DMS53 treated with DMSO at 0.1 percent for 48 hours (cell line): Measurements from ENCODE around the gene EN2.

ENCODE experiments used
- DNase-seq: peaks from one replicate; lab custom pipeline; 2025; ENCODE audit not compliant: unreplicated experiment; lab: John Stamatoyannopoulos, UW

EN2 gene

GRCh38 chr7:155484483-155485399 lies 26.8 kb downstream of the EN2 start:
- DNase-seq: no peak

GRCh38 chr7:155486783-155487508 lies 29.0 kb downstream of the EN2 start:
- DNase-seq: no peak

GRCh38 chr7:155487509-155488482 lies 29.9 kb downstream of the EN2 start:
- DNase-seq: no peak

GRCh38 chr7:155488483-155489127 lies 30.7 kb downstream of the EN2 start:
- DNase-seq: no peak

GRCh38 chr7:155489158-155489840 lies 31.4 kb downstream of the EN2 start:
- DNase-seq: no peak

- no peak for DNase-seq
Observed at GRCh38 chr7:155489862-155490696, 32.1 kb downstream of the EN2 start.

GRCh38 chr7:155490697-155491628 lies 33.0 kb downstream of the EN2 start:
- DNase-seq: no peak

- no peak for DNase-seq
Observed at GRCh38 chr7:155491812-155492211, 33.9 kb downstream of the EN2 start.

- DNase-seq: no peak
Observed at GRCh38 chr7:155493744-155494538, 36.0 kb downstream of the EN2 start.

- DNase-seq: no peak
Observed at GRCh38 chr7:155494551-155494950, 36.6 kb downstream of the EN2 start.

GRCh38 chr7:155495440-155496248 lies 37.7 kb downstream of the EN2 start:
- DNase-seq: no peak

GRCh38 chr7:155496267-155497005 lies 38.5 kb downstream of the EN2 start:
- no peak for DNase-seq

GRCh38 chr7:155497149-155497901 lies 39.4 kb downstream of the EN2 start:
- no peak for DNase-seq

- no peak for DNase-seq
Observed at GRCh38 chr7:155505422-155505793, 47.5 kb downstream of the EN2 start.

- DNase-seq: peak; percentile 5
Observed at GRCh38 chr7:155506854-155507337, 49.0 kb downstream of the EN2 start.
